K562 (cell line): ENCODE results near the gene OR56B1.

Source experiments
- HNRNPUL1 ChIP-seq: fragments of 200-400 bp; formaldehyde crosslinking; IDR thresholded peaks from 2 replicates; pipeline ENCODE4 v1.6.1; 2017; ENCODE audit warnings: low read length
- NR3C1 ChIP-seq: sonication (generic); formaldehyde crosslinking; IDR thresholded peaks from 2 replicates; pipeline ENCODE4 v1.8.1; 2022; ENCODE audit warnings: missing genetic modification reagents
- POLR2AphosphoS5 ChIP-seq: IDR thresholded peaks from 2 replicates; pipeline ENCODE4 v1.6.1; 2011; ENCODE audit warnings: mild to moderate bottlenecking, low read depth, low read length, moderate library complexity; ENCODE audit not compliant: control insufficient read depth, insufficient read depth
- PPARD ChIP-seq: fragments of 250-450 bp; sonication (Bioruptor Pico); IDR thresholded peaks from 2 replicates; pipeline ENCODE4 v1.8.0; 2022; ENCODE audit warnings: inconsistent platforms, mild to moderate bottlenecking, moderate library complexity
- SIN3A ChIP-seq, 2 experiments: fragments of 150-350 bp in 1 of 2; IDR thresholded peaks; 2 replicates each; pipeline ENCODE4 v1.6.1; 2011 to 2016; ENCODE audit warnings: borderline replicate concordance in 2 of 2, low read depth in 2 of 2, low read length in 2 of 2, mild to moderate bottlenecking in 2 of 2, moderate library complexity in 2 of 2; ENCODE audit not compliant: control insufficient read depth in 1 of 2
- SMC3 ChIP-seq: conservative IDR thresholded peaks from 2 replicates; pipeline ENCODE4 v1.6.1; 2011; ENCODE audit warnings: low read depth, low read length, improper control_type of control experiment; ENCODE audit not compliant: insufficient read depth
- USF1 ChIP-seq: sonication (generic); formaldehyde crosslinking; IDR thresholded peaks from 2 replicates; pipeline ENCODE4 v1.9.0; 2022; ENCODE audit warnings: mild to moderate bottlenecking, missing genetic modification reagents
- ZNF512 ChIP-seq: IDR thresholded peaks from 2 replicates; pipeline ENCODE4 v1.6.1; 2016; ENCODE audit warnings: missing genetic modification characterization, missing compliant biosample characterization
- ZNF639 ChIP-seq, 2 experiments: fragments of 200-800 bp in 1 of 2; sonication (Bioruptor generic) in 1 of 2; sonication (generic) in 1 of 2; formaldehyde crosslinking in 1 of 2; IDR thresholded peaks in 1 of 2; conservative IDR thresholded peaks in 1 of 2; 2 replicates each; pipeline versions ENCODE4 v1.5.0 to v1.6.1; 2016 to 2020; ENCODE audit warnings: missing compliant biosample characterization in 1 of 2, missing genetic modification characterization in 1 of 2, missing genetic modification reagents in 1 of 2

GRCh38 chr11:5712507-5712906 lies 23.7 kb upstream of the OR56B1 start:
- no peak for TF ChIP-seq SIN3A (IDR thresholded peaks at IDR 0.05; ENCODE audit: borderline replicate concordance in 2 of 2, control insufficient read depth in 1 of 2, low read depth in 2 of 2, low read length in 2 of 2)
- no peak for TF ChIP-seq ZNF639 (CRISPR knock-in tag; conservative IDR thresholded peaks at IDR 0.05 in 1 of 2, IDR thresholded peaks at IDR 0.05 in 1 of 2)
- TF ChIP-seq POLR2AphosphoS5: no peak
- TF ChIP-seq PPARD (CRISPR knock-in tag): no peak
- TF ChIP-seq USF1 (CRISPR knock-in tag): no peak
- no peak for TF ChIP-seq ZNF512 (tag)
- no peak for TF ChIP-seq NR3C1 (CRISPR knock-in tag)
- no peak for TF ChIP-seq SMC3
- no peak for TF ChIP-seq HNRNPUL1
